GM12873 (cell line): ENCODE data around the gene DCTN1.

ENCODE experiments used
- CTCF ChIP-seq: IDR thresholded peaks from 2 replicates; pipeline ENCODE4 v1.5.1; 2012; ENCODE audit warnings: low read depth, mild to moderate bottlenecking, moderate library complexity, low read length, control low read depth; ENCODE audit not compliant: insufficient read depth; ENCODE audit errors: missing control alignments

The DCTN1 gene

GRCh38 chr2:74407682-74408081 lies 27.6 kb upstream of the DCTN1 start:
- TF ChIP-seq CTCF = no peak

GRCh38 chr2:74406035-74406434 lies 25.9 kb upstream of the DCTN1 start:
- no peak for TF ChIP-seq CTCF

- no peak for TF ChIP-seq CTCF
Measured at GRCh38 chr2:74401891-74402290, 21.8 kb upstream of the DCTN1 start.

DNA sequence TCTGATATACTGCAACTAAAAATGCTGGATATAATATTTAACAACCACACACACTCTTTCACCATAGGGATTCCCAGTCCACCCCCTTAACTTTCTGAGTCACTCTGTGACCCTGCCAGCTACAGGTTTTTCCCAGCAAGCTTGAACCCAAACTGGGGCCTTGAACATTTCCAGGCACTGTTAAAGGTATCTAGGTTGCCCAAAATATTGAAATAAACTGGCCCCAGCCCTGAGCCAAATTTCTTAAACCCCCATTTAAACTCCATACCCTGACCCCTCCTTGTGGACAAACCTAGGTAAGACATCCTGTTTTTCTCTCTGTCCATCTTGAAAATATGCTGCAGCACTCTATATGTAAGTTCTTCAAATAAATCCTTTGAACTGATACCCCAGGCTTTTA lies 19.7 kb upstream of the DCTN1 start:
- peak; percentile 65 for TF ChIP-seq CTCF

- TF ChIP-seq CTCF = no peak
Measured at GRCh38 chr2:74396149-74396548, 16.0 kb upstream of the DCTN1 start.

GRCh38 chr2:74393525-74393924 lies 13.4 kb upstream of the DCTN1 start:
- TF ChIP-seq CTCF = no peak

- no peak for TF ChIP-seq CTCF
Measured at GRCh38 chr2:74392449-74392743, 12.3 kb upstream of the DCTN1 start.
